PC-9 (cell line): ENCODE data around the gene DSCAML1.

Source experiments
- EZH2 ChIP-seq: fragments of 200-600 bp; sonication (generic); IDR thresholded peaks from 2 replicates; pipeline ENCODE4 v1.8.0; 2017; ENCODE audit warnings: antibody characterized with exemption, low read depth
- TF ChIP-seq, protein P1 (sequence below): fragments of 200-600 bp; sonication (generic); conservative IDR thresholded peaks from 2 replicates; pipeline ENCODE4 v1.6.1; 2017; ENCODE audit warnings: mixed run types, antibody characterized with exemption, mild to moderate bottlenecking, moderate library complexity

DNA sequence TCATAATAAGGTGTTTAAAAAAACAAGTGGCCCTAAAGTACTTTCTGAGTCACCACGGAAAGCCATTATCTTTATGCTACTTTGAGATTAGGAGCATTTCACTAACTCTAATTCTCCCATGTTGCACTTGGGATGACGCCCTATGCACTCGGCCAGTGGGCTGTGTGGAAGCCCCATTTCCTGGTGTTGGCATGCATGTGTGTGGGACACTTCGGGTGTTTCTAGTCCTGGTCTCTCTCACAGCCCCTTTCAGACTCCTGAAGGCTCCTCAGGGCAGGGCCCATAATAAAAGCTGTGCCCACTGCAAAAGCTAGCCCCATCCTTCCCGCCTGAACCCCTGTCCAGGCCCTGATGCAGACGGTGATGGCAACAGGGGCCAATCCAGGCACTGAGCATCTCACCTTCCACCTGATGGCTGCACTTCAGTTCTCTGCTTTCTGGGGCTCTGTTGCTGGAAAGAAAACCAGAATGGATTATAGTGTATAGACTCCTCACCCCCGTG, 42.4 kb upstream of the DSCAML1 start:
- TF ChIP-seq, protein P1, sequence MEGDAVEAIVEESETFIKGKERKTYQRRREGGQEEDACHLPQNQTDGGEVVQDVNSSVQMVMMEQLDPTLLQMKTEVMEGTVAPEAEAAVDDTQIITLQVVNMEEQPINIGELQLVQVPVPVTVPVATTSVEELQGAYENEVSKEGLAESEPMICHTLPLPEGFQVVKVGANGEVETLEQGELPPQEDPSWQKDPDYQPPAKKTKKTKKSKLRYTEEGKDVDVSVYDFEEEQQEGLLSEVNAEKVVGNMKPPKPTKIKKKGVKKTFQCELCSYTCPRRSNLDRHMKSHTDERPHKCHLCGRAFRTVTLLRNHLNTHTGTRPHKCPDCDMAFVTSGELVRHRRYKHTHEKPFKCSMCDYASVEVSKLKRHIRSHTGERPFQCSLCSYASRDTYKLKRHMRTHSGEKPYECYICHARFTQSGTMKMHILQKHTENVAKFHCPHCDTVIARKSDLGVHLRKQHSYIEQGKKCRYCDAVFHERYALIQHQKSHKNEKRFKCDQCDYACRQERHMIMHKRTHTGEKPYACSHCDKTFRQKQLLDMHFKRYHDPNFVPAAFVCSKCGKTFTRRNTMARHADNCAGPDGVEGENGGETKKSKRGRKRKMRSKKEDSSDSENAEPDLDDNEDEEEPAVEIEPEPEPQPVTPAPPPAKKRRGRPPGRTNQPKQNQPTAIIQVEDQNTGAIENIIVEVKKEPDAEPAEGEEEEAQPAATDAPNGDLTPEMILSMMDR: no peak
- no peak for TF ChIP-seq EZH2
